ENCODE measurements around the gene ADGB. TPM values are rescaled to one million over a fixed set of nuclear protein-coding genes. Genes with fewer than 3 reads are reported as not detected.

The ADGB gene
- total and polyA plus RNA-seq, 2 donors (not counting 1 experiment from before 2014, with no cell fraction given), result not detected

DNA sequence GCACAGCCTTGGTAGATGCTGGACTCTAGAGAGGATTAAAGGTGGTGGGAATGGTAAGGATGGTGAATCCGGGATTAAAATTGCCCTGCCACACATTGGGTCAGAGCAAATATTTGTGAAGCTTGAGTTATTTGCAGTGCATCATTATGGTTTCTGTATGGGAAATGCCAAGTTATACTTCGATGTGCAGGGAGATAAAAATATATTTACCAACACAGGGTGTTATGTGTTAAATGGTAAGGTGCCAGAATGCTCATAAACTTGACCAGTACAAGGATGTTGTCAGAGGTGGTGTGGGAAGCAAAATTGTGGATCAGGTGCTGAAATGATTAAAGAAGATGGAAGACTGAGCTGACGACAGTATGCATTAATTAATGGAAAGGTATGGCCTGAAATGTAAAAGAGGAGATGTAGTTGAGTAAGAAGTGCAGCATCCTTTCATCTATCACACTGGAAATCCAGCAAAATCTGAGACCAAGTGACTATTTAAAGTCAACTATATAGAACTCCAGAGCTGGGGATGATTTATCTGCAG, 262.3 kb downstream of the ADGB start:
- H3K9me3 ChIP-seq (ENCODE audit: control insufficient read depth, insufficient read depth, low read depth, low read length), result no peaks in the 10 kb centered on the region
- TF ChIP-seq, protein P1, sequence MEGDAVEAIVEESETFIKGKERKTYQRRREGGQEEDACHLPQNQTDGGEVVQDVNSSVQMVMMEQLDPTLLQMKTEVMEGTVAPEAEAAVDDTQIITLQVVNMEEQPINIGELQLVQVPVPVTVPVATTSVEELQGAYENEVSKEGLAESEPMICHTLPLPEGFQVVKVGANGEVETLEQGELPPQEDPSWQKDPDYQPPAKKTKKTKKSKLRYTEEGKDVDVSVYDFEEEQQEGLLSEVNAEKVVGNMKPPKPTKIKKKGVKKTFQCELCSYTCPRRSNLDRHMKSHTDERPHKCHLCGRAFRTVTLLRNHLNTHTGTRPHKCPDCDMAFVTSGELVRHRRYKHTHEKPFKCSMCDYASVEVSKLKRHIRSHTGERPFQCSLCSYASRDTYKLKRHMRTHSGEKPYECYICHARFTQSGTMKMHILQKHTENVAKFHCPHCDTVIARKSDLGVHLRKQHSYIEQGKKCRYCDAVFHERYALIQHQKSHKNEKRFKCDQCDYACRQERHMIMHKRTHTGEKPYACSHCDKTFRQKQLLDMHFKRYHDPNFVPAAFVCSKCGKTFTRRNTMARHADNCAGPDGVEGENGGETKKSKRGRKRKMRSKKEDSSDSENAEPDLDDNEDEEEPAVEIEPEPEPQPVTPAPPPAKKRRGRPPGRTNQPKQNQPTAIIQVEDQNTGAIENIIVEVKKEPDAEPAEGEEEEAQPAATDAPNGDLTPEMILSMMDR (conservative IDR thresholded peaks at IDR 0.05 in 1 of 2, IDR thresholded peaks at IDR 0.05 in 1 of 2; ENCODE audit: low read depth in 1 of 2, low read length in 2 of 2), result no peak
- no peak for TF ChIP-seq EZH2 (IDR thresholded peaks at IDR 0.05; ENCODE audit: low read length, missing control alignments)
- no peaks in the 10 kb centered on the region for H3K36me3 ChIP-seq (ENCODE audit: control insufficient read depth, insufficient read depth, low read length)
- H3K4me2 ChIP-seq (ENCODE audit: extremely low read depth, insufficient read depth, low read length), result no peak overlapping the region
- DNase-seq (ENCODE audit: low read depth in 2 of 2), result no peak
- H3K27ac ChIP-seq (ENCODE audit: insufficient read depth, low read length), result no peak overlapping the region
- H3K9ac ChIP-seq (ENCODE audit: insufficient read depth, low read length), result no peak overlapping the region
- H3K4me3 ChIP-seq (replicated peaks in 1 of 4; ENCODE audit: control extremely low read depth in 1 of 4, insufficient read depth in 1 of 4, low read depth in 3 of 4, low read length in 4 of 4), result no peak overlapping the region
- no peaks in the 10 kb centered on the region for H4K20me1 ChIP-seq (ENCODE audit: control insufficient read depth, extremely low read depth, insufficient read depth, low read length)
- H3K4me1 ChIP-seq (ENCODE audit: control insufficient read depth, extremely low read depth, insufficient read depth, low read length), result peaks cover 10% of the 10 kb centered on the region
- no peaks in the 10 kb centered on the region for H3K27me3 ChIP-seq (ENCODE audit: control insufficient read depth, insufficient read depth, low read length)
- no peaks in the 10 kb centered on the region for H3K79me2 ChIP-seq (ENCODE audit: control insufficient read depth, insufficient read depth, low read length)
- H2AFZ ChIP-seq (ENCODE audit: low read length), result no peak overlapping the region

DNA sequence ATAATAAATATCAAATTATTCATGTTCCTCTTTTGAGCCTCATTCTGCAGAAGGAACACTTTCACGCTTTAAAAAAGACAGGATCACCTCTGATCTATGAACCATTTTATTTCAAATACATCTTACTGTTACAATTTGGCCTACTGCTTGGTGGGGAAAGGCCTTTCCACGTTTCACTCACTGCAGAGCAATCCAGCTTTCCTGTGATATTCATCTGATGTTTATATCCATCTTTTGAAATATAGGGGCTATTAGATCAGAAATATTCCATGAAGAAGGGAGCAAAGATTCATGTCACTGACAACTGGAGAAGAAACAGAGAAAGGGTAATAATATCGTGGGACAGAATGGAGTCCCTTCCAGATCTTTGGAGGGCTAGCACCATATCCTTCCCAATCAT, 262.9 kb downstream of the ADGB start:
- no peak overlapping the region for H2AFZ ChIP-seq (ENCODE audit: low read length)
- no peaks in the 10 kb centered on the region for H4K20me1 ChIP-seq (ENCODE audit: control insufficient read depth, extremely low read depth, insufficient read depth, low read length)
- peaks cover 10% of the 10 kb centered on the region for H3K4me1 ChIP-seq (ENCODE audit: control insufficient read depth, extremely low read depth, insufficient read depth, low read length)
- H3K27ac ChIP-seq (ENCODE audit: insufficient read depth, low read length), result no peak overlapping the region
- DNase-seq (ENCODE audit: low read depth in 2 of 2), result no peak
- H3K36me3 ChIP-seq (ENCODE audit: control insufficient read depth, insufficient read depth, low read length), result no peaks in the 10 kb centered on the region
- TF ChIP-seq, protein P1 (conservative IDR thresholded peaks at IDR 0.05 in 1 of 2, IDR thresholded peaks at IDR 0.05 in 1 of 2; ENCODE audit: low read depth in 1 of 2, low read length in 2 of 2), result no peak
- TF ChIP-seq EZH2 (IDR thresholded peaks at IDR 0.05; ENCODE audit: low read length, missing control alignments), result no peak
- no peaks in the 10 kb centered on the region for H3K79me2 ChIP-seq (ENCODE audit: control insufficient read depth, insufficient read depth, low read length)
- no peak overlapping the region for H3K4me3 ChIP-seq (replicated peaks in 1 of 4; ENCODE audit: control extremely low read depth in 1 of 4, insufficient read depth in 1 of 4, low read depth in 3 of 4, low read length in 4 of 4)
- no peak overlapping the region for H3K4me2 ChIP-seq (ENCODE audit: extremely low read depth, insufficient read depth, low read length)
- H3K9ac ChIP-seq (ENCODE audit: insufficient read depth, low read length), result no peak overlapping the region
- H3K9me3 ChIP-seq (ENCODE audit: control insufficient read depth, insufficient read depth, low read depth, low read length), result no peaks in the 10 kb centered on the region
- no peaks in the 10 kb centered on the region for H3K27me3 ChIP-seq (ENCODE audit: control insufficient read depth, insufficient read depth, low read length)

- Histone ChIP-seq H3K27ac (ENCODE audit: insufficient read depth, low read length) (no peak overlapping the region), H3K36me3 (ENCODE audit: control insufficient read depth, insufficient read depth, low read length) (no peaks in the 10 kb centered on the region), H4K20me1 (ENCODE audit: control insufficient read depth, extremely low read depth, insufficient read depth, low read length) (no peaks in the 10 kb centered on the region), H3K4me2 (ENCODE audit: extremely low read depth, insufficient read depth, low read length) (no peak overlapping the region), H3K4me1 (ENCODE audit: control insufficient read depth, extremely low read depth, insufficient read depth, low read length) (peaks cover 10% of the 10 kb centered on the region), H3K9ac (ENCODE audit: insufficient read depth, low read length) (no peak overlapping the region), H3K79me2 (ENCODE audit: control insufficient read depth, insufficient read depth, low read length) (no peaks in the 10 kb centered on the region), H2AFZ (ENCODE audit: low read length) (no peak overlapping the region), H3K9me3 (ENCODE audit: control insufficient read depth, insufficient read depth, low read depth, low read length) (no peaks in the 10 kb centered on the region), H3K27me3 (ENCODE audit: control insufficient read depth, insufficient read depth, low read length) (no peaks in the 10 kb centered on the region), H3K4me3 (replicated peaks in 1 of 4; ENCODE audit: control extremely low read depth in 1 of 4, insufficient read depth in 1 of 4, low read depth in 3 of 4, low read length in 4 of 4) (no peak overlapping the region)
- DNase-seq (ENCODE audit: low read depth in 2 of 2), result no peak
- TF ChIP-seq EZH2 (IDR thresholded peaks at IDR 0.05; ENCODE audit: low read length, missing control alignments), result no peak
- TF ChIP-seq, protein P1 (conservative IDR thresholded peaks at IDR 0.05 in 1 of 2, IDR thresholded peaks at IDR 0.05 in 1 of 2; ENCODE audit: low read depth in 1 of 2, low read length in 2 of 2), result no peak
These were observed 263.7 kb downstream of the ADGB start for GRCh38 chr6:146862508-146862919.

Measured in fibroblast of lung (primary cell).